HG03139 (cell line): ENCODE data around the gene MRPL58.
"Not testable (repeated sequence)": the region's sequence is repeated elsewhere in the genome, so short reads cannot be mapped to it uniquely, and the experiment has no call there.

ENCODE experiments used
- ATAC-seq: cut with Tn5 transposase; IDR thresholded peaks from one replicate; pipeline ENCODE4 v1.9.1; 2021; ENCODE audit not compliant: unreplicated experiment

MRPL58 gene

DNA sequence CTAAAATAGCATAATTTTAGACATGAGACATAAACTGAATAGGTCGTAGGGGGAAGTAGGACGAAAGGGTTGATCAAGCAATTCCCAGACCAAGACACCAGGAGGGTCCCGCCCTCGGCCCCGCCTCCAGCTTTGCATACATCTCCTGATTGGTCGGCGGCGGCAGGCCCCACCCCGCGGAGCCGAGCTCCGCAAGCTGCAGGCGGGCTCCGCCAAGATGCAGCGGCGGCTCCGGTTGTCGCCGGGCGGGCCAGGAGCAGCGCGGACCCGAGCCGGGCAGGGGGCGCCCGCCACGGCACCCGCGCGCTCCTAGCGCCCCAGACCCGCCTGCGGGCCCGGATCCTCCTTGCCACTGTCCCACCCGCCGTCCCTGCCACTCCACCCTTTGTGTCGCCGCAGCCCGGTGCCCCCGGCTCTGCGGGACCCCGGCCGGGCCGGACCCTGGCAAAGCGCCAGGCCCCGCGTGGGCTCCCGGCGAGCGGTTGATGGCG, 25.0 kb upstream of the MRPL58 start, which contains the start of gene CDR2L:
CDR2L (plus strand) TSS at position 215 of the 491 bp plus-strand sequence. CDS start 412 bp downstream, outside the sequence.
- ATAC-seq: peak; percentile 94

DNA sequence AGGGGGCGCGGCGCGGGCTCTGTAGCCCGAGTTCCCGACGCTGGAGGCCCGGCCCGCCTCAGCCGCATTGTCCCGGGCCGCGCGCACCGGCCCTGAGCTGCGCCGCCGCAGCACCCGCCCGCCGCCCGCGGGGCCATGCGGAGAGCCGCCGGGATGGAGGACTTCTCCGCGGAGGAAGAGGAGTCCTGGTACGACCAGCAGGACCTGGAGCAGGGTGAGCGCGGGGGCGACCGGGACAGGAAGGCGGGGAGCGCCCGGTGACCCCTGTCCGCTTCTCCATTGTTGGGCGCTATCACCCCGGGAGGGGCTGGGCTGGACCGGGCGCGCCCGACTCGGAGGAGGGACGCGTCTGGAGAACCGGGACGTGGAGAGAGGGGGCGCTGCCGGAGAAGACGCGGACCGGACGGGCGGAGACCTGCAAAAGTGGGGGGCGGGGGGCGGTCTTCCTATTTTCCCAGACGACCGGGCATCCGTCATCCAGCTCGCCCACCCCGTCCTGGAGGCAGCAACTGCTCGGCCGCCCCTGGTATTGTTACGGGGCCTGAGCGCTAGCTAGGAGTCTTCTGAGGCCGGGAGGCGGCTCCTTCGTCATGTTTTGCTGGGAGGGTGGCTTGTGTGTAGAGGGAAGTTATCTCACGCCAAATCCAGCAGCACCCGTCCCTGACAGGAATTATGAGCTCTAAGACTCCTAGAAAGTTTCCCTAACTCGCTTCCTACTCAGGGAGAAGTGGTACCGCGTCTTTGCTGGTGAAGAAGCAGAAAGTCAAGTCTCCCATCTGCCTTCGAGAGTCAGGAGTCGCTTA, 24.4 kb upstream of the MRPL58 start:
- ATAC-seq: peak; percentile 18

- ATAC-seq: no peak
Observed at GRCh38 chr17:74990581-74991105, 21.8 kb upstream of the MRPL58 start.

DNA sequence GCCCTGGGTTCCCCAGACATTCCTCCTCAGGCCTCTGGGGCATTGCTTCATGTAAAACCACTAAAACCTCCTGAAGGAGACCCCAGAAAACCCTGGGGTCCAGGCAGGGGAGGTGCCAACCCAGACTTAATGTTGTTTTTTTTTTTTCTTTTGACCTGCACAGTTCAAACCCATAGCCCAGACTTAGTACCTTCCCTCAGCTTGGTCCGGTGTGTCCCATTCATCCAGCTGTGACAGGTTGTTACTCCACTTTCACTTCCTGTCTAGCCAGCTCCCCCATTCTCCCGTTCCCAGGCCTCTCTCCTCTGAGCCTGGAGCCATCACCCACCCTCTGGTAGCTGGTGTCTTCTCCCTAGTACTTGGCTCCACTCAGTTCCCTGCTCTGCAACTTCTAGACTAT, 20.2 kb upstream of the MRPL58 start:
- ATAC-seq: no peak

DNA sequence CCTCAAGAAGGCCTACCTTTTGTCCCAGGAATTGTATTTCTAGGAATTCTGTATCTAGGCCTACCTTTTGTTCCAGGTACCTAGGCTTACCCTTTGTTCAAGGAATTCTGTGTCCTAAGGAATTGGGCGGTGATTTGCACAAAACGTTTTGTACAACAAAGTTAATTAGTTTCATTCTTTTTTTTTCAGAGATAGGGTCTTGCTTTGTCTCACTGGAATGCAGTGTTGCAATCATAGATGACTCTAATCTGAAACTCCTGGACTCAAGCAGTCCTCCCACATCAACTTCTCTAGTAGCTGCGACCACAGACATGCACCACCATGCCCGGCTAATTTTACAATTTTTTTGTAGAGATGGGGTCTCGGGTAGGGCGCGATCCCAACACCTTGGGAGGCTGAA, 18.0 kb upstream of the MRPL58 start:
- ATAC-seq: no peak

- ATAC-seq: no peak
Observed at GRCh38 chr17:74995847-74996246, 16.6 kb upstream of the MRPL58 start.

DNA sequence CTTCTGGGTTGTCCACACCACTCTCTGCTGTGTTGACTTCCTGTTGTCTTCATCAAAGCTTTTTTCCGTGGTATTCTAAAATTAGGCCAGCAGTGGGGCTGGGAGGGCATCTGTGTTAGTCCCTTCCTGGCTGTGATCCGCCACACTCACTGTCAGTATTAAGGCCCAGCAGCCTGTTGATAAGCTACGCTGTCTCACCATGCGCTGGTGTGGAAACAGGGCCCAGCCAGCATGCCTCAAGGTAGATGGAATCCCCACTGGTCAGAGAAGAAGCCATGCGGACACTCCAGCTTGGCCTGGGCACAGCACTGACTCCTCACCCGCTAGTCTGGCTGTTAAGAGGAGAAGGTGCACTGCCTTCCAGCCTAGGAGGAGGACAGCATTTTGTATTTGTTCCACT, 13.7 kb upstream of the MRPL58 start:
- no peak for ATAC-seq

- ATAC-seq: no peak
Observed at GRCh38 chr17:74999523-74999922, 12.9 kb upstream of the MRPL58 start.

GRCh38 chr17:75001915-75002843, 10.3 kb upstream of the MRPL58 start:
- no peak for ATAC-seq

GRCh38 chr17:75003070-75003956, 9.2 kb upstream of the MRPL58 start:
- ATAC-seq: no peak

- ATAC-seq: no peak
Observed at GRCh38 chr17:75003957-75004355, 8.5 kb upstream of the MRPL58 start.

DNA sequence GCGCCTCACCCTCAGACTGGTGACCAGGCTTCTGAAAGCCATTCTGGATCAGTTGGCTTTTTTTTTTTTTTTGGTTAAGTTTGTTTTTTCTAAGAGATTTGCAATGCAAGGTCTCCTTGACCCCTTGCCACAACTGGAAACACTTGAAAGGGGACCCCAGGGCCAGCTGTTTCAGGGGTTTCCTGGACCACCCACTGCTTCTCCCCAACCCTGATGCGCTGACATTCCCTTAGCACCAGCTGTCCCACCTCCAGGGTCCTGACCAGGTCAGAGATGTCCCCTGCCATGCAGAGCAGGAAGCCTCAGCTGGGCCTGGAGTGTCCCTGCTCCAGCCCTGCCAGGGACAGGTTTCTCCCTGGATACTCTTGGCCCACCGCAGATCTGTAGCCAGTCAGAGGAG, 8.1 kb upstream of the MRPL58 start:
- ATAC-seq: no peak

- ATAC-seq: no peak
Observed at GRCh38 chr17:75005291-75005690, 7.2 kb upstream of the MRPL58 start.

- ATAC-seq: not testable (repeated sequence)
Observed at GRCh38 chr17:75006084-75006483, 6.4 kb upstream of the MRPL58 start.

GRCh38 chr17:75006653-75007052, 5.8 kb upstream of the MRPL58 start:
- ATAC-seq: no peak

DNA sequence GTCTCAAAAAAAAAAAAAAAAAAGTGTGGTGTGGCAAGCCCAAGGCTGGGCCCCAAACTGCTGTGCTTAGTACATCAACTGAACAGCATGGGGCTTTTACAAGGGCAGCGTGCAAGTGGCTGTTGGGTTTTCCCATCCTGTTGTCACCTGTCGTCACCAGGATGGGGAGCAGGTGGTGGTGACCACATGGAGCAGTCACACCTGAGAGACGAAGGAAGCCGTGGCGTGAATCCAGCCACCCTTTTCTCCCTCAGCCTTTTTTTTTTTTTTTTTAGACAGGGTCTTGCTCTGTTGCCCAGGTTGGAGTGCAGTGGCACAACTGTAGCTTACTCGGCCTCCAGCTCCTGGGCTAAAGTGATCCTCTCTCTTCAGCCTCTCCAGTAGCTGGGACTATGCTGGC, 4.1 kb upstream of the MRPL58 start:
- no peak for ATAC-seq

GRCh38 chr17:75009139-75009724, 3.2 kb upstream of the MRPL58 start:
- no peak for ATAC-seq

- no peak for ATAC-seq
Observed at GRCh38 chr17:75010683-75011400, 1.6 kb upstream of the MRPL58 start.

- no peak for ATAC-seq
Observed at GRCh38 chr17:75011401-75012095, 922 bp upstream of the MRPL58 start.
